H1 (cell line): ENCODE results near the gene UROC1. TPM values are rescaled to one million over a fixed set of nuclear protein-coding genes. Genes with fewer than 3 reads are reported as not detected.

ENCODE experiments used
- ATF2 ChIP-seq: IDR thresholded peaks from 2 replicates; pipeline ENCODE4 v1.6.1; 2012; ENCODE audit warnings: low read length, inconsistent platforms
- CHD1 ChIP-seq: IDR thresholded peaks from 2 replicates; pipeline ENCODE4 v1.6.1; 2012; ENCODE audit warnings: low read depth, low read length, improper control_type of control experiment
- CHD7 ChIP-seq: fragments of 300-600 bp; sonication (generic); IDR thresholded peaks from 2 replicates; pipeline ENCODE4 v1.7.1; 2012; ENCODE audit warnings: low read length, moderate library complexity, mild to moderate bottlenecking, inconsistent platforms; ENCODE audit not compliant: insufficient replicate concordance
- TEAD4 ChIP-seq: IDR thresholded peaks from 2 replicates; pipeline ENCODE4 v1.6.1; 2012; ENCODE audit warnings: low read depth, low read length, inconsistent platforms, mixed read lengths
- polyA plus RNA-seq, 7 experiments: library from polyadenylated mRNA; depleted of rRNA in 3 of 7; stranded (reverse) in 5 of 7; unstranded in 2 of 7; fragments of >200 nt in 5 of 7; fragments of 200-250 nt in 2 of 7; gene quantifications; 1 replicate in 5 of 7; 2 replicates in 1 of 7; 4 replicates in 1 of 7; pipeline versions ENCODE4 v1.2.1 to v1.2.3, GENCODE V29; 2011 to 2013; ENCODE audit warnings: missing spikeins in 2 of 7, mixed read lengths in 2 of 7
- total RNA-seq: library from RNA; stranded (reverse); fragmentation: NEBNext Ultra II Directional; extraction: Animal tissue kit (Norgen Biotek cat#: 25700); gene quantifications from 2 replicates; pipeline ENCODE4 v1.2.1, GENCODE V29; 2021

UROC1 gene
- total and polyA plus RNA-seq, 2 of the 8 experiments (the other 6 are each of a cell fraction or from before 2014, with no cell fraction given) = 0.03 TPM; not detected in 1

DNA sequence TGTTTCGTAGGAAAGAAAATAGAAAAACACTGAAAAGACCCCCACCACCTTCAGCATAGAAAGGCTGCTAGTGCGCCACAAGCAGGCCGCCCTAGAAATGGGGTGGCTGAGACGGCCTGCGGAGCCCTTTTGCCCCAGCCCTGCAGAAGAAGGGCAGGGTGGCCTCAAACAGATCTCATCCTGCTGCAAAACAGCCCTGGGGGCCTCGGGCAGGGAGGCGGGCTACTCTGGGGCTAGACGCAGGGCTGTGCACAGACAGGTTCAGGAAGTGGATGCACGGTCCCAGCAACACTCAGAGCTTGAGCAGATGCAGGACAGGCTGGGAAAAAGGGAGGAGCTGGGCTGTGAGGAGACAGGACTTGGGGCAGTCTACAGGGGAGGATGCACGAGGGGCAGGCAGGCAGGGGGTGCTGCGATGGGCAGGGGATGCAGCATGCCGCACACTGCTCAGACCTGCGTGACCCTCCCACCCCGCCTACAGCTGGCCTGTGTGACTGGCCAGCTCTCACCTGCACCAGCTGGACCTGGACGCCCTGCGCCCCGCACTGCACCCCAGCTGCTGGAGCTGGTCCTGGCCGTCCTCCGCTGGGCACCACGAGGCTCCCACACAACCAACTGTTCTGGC, 76.2 kb downstream of the UROC1 start (continued):
- TF ChIP-seq CHD7 (no peak), ATF2 (no peak), TEAD4 (no peak), CHD1 (no peak)
